ENCODE data around the gene HOXC6.

The HOXC6 gene

DNA sequence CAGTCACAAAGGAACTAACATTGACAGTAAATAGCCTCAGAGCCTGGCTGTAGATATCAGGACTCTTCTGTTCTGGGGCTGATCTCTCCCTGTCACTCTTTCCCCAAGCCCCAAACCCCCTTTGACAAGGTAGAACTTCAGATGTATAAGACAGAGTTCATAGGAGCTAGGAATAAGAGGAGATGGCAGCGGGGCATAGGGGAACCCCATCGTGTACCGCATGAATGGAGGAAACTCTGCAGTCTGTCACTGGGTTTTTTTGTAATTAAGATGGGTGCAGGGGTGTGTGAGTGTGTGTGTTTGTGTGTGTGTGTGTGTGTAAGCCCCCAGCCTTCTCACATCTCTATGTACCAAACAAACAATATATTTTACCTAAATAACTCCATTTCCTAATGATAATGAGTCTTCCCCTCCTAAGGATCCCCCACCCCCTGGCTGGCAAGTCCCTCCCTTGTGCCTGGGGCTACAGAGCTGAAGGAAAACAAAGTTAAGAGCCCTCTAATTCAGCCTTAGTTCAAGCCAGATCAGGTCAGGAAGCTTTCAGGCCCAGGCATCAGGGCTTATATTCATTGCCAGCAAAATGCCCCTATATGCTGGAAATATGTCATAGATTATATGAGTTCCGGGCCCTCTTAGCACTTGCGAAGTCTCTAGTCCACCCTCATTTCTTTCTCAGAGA lies 16.3 kb downstream of the HOXC6 start:
- DNase-seq, result no peak

- DNase-seq, result no peak
Observed at GRCh38 chr12:54045401-54045800, 17.2 kb downstream of the HOXC6 start.

DNA sequence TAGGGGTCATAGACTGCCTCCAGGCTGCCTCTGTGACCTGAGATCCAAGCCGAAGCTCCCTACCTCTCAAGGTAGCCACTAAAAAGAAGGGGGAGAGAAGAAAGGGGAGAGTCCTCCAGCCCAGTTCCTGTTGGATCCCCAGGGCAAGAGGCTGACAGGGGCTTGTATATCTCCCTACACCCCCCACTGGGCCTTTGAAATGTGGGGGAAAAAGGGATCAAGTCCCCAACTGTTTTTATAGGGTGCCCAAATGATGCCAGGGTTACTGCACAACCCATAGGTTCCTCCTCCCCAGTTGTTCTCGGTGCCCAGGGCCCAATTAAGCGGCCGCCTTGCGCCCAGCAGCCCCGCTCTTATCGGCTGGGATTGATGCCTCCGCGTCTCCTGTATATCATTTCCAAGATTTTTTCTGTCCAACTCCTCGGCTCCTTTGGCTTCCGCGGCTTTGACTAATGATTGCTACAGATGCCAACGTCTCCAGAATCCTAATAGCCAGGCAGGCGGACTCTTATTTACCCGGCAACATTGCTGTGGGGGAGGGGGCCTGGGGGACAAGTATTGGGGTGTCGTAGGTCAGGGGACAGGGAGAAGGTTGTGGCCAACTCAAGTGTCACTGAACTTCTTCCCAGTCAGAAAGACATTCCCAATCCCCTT lies 17.8 kb downstream of the HOXC6 start:
- no peak for DNase-seq

DNA sequence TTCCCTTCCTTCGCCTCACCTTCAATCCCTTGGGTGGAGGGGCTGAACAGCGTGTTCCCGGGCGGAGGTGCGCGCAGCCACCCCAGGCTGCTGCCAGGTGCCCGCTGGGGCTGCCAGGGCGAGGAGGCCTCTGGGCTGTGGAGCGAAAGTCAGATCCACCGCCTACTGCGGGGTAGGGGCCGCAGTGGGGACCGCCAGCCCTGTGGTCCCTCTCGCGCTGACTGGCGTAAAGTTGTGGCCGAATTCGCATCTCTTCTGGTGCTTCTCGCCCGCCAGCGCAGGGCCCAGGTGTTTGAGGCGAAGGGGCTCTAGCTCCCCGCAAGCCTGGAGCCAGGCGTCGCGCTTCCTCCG lies 18.5 kb downstream of the HOXC6 start:
- DNase-seq, result no peak

DNA sequence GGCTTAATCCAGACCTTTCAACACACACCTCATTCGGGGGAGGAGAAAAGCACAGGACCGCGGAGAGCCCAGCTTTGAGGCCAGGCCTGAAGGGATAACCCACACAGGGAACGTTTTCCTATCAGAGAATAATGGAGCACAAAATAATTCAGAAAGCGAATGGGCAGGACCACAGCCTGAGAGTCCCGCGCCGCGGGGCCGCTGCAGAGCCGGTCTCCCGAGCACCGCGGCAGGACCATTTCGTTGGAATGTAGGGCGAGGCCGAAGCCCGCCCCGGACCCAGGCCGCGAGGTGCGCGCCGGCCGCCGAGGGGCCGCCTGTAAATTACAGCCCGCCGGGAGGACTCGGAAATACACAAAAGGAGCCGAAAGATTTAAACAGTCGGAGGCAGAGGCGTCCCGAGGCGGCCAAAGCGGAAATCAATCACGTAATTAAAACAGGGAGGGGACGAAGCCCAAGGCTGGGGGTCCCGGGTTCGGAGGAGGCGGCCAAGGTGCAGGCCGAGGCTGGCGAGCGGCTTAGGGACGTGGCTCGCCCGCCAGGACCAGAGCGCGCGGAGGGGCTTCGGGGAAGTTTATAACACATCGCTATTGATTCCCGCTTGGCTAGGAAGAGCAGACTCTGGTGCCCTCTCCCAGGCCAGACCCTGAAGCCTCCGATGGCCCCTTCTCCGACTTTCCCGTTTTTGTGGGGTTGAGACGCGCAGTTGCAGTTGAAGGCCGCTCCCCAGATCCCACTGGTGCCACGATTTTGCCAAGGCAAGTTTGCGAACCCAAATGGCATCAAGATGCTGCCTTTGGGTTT lies 19.1 kb downstream of the HOXC6 start:
- DNase-seq, result no peak

DNA sequence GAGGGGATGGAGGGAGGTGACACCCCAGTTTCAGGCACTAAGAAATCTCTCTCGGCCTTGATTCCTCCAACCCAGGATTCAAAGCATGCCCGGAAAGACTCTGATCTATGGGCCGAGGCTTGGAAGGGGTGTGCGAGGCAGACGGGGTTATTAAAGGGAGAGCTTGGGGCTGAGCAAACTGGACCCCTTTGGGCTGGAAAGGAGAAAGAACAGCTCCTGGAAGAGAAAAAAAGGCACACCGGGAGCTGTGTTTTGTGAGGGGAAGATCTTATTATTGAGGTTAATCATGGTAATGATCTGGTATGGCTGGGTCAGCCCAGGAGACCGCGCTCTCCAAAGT lies 19.7 kb downstream of the HOXC6 start:
- no peak for DNase-seq

DNA sequence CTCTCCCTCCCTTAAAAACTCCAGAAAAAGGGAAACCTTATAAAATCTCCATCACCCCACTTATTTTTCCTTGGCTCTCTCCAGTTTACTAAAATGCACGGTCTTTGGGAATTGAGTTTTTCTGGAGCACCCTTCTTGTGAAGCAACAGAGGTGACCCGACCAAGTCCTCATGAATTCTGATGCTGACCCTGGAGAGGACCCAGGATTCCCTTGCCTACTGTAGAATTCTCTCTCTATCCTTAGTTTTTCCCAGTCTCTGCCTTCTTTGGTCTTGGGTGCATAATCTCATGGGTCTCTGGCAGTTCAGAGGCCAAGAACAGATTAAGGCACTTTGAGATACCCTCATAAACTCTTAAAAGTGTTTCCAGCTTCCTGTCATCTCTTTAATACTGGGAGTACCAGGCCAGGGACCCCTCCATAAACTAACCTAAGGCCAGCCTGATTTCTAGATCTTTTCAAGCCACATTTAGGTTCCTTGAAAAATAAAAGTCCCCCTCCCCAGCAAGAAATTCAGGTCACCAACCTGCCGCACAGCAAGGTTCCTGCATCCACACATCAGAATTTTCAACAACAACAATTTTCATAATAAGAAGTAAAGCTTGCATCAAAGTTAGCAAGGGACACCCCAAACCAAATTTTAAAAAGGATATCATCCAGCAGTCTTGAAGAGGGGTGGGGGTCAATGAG lies 20.3 kb downstream of the HOXC6 start:
- DNase-seq, result no peak

- no peak for DNase-seq
Observed at GRCh38 chr12:54049108-54049507, 20.9 kb downstream of the HOXC6 start.

DNA sequence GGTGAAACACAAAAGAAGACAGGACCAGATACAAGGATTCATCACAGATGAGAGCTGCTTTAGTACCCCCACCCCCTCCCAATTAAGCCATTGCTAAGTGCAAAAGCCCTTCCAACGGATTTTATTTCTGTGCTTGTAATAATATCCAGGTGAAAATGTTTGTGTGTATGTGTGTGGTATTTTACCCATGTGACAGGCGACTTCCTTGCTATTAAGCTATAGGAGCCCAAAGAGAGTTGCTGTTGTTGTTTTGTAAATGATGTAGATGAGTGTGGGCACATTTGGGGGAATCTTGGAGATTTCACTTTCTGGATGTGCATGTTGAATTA lies 22.2 kb downstream of the HOXC6 start:
- no peak for DNase-seq

GRCh38 chr12:54051026-54051842 lies 23.0 kb downstream of the HOXC6 start:
- no peak for DNase-seq

- no peak for DNase-seq
Observed at GRCh38 chr12:54051874-54052437, 23.7 kb downstream of the HOXC6 start.

DNA sequence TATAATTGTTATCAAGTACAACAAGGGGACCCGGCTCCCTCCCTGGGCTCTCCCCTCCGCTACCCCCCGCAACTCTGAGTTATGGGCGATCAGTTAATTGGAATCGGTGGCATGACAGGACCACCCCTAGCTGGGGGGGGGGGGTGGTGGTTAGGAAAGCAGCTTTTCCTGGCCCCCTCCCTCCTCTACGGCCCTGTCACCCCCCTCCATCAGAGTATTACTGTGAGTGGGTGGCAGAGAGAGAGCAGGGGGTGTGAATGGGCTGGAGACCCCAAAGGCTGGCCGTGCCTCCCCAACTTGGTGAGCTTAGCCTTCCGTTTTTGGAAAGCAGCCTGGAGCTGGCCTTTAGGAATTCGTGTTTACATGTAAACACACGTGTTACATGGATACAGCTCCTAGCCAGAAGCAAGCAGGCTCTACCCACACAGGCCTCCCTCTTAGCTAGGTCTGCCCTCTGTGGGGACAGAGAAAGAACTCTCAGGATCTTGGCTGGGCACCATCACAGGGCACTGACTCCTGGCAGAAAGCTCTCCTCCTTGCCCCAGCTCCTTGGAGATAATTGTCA lies 24.3 kb downstream of the HOXC6 start:
- no peak for DNase-seq

DNA sequence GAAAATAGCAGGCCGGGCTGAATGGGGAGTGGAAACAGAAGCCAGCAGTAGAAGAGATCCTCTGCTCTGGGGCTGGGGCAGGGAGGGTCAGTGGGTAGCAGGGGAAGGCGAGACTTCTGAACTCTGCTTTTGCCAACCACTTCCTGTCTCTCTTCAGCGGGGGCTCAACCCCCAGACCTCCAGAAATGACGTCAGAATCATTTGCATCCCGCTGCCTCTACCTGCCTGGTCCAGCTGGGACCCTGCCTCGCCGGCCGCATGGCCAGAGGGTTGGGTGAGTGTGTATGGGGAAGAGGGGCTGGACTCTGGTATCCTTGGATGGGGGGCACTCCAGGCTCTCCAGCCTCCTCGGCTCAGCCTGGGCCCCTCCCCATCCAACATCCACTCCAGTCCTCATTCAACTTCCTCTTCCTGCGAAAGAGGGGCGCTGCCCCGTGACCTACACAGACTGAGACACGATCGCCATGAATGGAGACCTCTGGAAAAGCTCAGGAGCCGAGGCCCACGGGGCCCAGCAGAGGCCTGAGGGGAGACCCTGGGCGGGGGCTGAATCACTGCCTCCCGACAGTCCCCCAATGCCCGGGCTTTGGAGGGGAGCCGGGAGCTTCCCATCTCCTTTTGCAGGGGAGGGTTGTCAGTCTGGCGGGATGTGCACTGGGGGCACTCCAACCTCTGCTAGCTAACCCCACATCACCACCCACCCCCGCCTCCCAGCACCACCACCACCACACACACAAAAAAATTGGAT lies 24.9 kb downstream of the HOXC6 start:
- DNase-seq, result no peak

GRCh38 chr12:54053751-54054741 lies 25.8 kb downstream of the HOXC6 start, which contains the start of gene HOXC4:
HOXC4 (plus strand) TSS chr12:54053835; CDS start chr12:54053923, 88 bp downstream.
- DNase-seq, result no peak

DNA sequence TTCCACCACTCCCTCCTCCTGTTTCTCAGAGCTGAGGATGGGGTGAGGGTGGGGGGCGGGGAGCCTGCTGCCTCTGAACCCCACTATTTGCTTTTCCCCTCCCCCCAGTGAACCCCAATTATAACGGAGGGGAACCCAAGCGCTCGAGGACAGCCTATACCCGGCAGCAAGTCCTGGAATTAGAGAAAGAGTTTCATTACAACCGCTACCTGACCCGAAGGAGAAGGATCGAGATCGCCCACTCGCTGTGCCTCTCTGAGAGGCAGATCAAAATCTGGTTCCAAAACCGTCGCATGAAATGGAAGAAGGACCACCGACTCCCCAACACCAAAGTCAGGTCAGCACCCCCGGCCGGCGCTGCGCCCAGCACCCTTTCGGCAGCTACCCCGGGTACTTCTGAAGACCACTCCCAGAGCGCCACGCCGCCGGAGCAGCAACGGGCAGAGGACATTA lies 26.5 kb downstream of the HOXC6 start:
- no peak for DNase-seq

DNA sequence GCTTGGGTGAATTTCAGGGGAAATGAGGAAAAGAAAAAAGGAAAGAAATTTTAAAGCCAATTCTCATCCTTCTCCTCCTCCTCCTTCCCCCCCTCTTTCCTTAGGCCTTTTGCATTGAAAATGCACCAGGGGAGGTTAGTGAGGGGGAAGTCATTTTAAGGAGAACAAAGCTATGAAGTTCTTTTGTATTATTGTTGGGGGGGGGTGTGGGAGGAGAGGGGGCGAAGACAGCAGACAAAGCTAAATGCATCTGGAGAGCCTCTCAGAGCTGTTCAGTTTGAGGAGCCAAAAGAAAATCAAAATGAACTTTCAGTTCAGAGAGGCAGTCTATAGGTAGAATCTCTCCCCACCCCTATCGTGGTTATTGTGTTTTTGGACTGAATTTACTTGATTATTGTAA lies 27.3 kb downstream of the HOXC6 start:
- DNase-seq, result no peak

DNA sequence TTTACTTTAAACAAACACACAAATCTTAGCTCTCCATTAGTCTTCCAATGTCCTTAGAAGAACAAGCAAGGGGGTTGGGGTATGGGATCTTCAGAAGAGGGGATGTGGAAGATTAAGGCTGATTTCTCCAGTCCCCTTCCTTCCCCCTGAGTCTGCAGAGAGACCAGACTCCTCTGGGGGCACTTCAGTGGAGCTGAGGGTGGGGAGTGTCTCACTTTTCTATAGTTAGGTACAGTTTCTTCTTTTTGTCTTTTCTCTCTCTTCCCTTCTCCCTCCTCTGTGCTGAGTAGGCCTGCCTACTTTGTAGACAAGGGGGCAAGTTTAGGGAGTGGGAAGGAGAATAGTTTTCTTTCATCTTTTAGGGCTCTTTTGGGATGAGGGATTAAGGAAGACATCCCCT lies 27.9 kb downstream of the HOXC6 start:
- DNase-seq, result no peak

DNA sequence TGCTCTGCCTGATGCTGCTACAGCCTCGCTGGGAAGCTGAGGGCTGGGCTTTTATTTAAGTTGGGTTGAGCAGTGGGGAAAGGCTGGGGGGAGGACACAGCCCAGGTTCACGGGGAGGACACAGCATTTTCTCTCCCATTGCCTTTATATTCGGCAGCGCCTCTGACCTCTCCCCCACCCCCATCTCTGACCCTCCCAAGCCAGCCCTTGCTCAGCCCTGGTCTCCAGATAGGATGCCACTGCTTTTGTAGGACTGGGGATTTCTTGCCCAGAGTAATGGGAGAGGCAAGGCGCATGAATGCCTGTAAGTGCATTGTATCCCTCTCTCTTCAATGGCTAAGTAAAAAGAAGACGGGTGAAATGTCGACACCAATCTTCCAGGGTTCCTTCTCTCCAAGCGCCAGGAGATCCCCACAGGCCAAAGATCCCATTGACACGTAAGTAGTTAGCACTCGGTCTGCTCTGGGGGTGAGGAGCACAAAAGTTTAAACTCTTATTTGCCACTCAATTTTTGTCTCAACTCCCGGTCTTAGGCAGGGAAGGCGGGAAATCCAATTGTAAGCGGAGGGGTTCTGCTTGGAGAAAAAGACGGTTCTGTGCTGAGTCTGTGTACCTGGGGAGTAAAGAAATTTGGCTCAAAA lies 30.0 kb downstream of the HOXC6 start:
- DNase-seq, result no peak

DNA sequence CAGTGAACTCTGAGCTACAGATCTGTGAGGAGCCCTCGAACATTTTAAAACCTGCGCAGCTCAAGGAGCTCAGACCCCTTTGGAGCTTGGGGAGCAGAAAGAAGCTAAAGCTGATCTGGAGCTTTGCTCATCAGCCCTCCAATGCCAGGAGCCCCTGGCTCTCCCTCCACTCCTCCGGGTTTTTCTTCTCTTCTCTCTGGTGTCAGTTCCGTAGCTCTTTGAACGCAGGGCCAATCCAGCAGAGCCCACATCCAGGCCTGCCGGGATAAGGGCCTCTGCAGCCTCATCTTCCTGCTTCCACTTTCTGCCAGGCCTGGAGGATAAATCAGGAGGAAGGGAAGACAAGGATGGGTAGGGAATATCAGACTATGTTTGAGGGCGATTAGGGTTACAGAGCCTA lies 31.4 kb downstream of the HOXC6 start:
- no peak for DNase-seq
